ENCODE measurements around the gene VAPB.

VAPB gene

GRCh38 chr20:58377766-58378401 lies 11.1 kb upstream of the VAPB start:
- no peak for DNase-seq (ENCODE audit: low read depth in 2 of 3, low spot score in 1 of 3)

- DNase-seq (ENCODE audit: low read depth in 2 of 3, low spot score in 1 of 3): no peak
Observed at GRCh38 chr20:58378704-58379103, 10.3 kb upstream of the VAPB start.

DNA sequence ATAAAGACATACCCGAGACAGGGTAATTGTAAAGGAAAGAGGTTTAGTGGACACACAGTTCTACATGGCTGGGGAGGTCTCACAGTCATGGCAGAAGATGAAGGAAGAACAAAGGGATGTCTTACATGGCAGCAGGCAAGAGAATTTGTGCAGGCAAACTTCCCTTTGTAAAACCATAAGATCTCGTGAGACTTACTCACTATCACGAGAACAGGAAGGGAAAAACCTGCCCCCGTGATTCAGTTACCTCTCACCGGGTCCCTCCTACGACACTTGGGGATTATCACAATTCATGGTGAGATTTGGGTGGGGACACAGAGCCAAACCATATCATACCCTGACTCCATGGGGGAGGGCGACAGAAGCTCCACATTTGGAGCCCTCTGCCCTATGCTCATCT lies 7.4 kb upstream of the VAPB start:
- DNase-seq (ENCODE audit: low read depth in 2 of 3, low spot score in 1 of 3): no peak

GRCh38 chr20:58382096-58382495 lies 6.9 kb upstream of the VAPB start:
- DNase-seq (ENCODE audit: low read depth in 2 of 3, low spot score in 1 of 3): no peak

- no peak for DNase-seq (ENCODE audit: low read depth in 2 of 3, low spot score in 1 of 3)
Observed at GRCh38 chr20:58384821-58385220, 4.2 kb upstream of the VAPB start.

GRCh38 chr20:58388028-58388601 lies 914 bp upstream of the VAPB start:
- DNase-seq (ENCODE audit: low read depth in 2 of 3, low spot score in 1 of 3): no peak

DNA sequence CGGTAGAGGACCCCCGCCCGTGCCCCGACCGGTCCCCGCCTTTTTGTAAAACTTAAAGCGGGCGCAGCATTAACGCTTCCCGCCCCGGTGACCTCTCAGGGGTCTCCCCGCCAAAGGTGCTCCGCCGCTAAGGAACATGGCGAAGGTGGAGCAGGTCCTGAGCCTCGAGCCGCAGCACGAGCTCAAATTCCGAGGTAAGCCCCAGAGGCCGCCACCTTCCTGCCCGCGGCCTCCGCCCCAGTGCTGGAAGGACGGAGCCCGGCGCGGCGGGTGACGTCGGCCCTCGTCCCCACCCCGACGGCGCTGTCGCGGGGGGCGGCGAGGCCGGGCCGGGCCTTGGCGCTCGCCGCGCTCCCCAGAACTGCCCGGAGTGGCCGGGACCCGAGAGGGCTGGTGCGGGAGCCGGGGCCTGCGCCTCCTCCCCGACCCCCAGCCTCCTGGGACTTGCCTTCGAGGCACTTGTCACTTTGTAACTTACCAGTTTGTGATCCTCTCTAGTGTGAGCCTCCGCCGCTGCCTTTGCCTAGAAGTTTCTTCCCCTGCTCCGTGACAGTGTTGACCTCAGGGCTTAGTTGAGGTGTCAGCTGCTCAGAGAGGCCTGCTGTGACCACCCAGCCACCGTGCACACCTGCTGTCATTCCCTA lies 417 bp downstream of the VAPB start:
- peak in 2 of 3 donors; percentile 5 to 6 for DNase-seq (ENCODE audit: low read depth in 2 of 3, low spot score in 1 of 3)

DNA sequence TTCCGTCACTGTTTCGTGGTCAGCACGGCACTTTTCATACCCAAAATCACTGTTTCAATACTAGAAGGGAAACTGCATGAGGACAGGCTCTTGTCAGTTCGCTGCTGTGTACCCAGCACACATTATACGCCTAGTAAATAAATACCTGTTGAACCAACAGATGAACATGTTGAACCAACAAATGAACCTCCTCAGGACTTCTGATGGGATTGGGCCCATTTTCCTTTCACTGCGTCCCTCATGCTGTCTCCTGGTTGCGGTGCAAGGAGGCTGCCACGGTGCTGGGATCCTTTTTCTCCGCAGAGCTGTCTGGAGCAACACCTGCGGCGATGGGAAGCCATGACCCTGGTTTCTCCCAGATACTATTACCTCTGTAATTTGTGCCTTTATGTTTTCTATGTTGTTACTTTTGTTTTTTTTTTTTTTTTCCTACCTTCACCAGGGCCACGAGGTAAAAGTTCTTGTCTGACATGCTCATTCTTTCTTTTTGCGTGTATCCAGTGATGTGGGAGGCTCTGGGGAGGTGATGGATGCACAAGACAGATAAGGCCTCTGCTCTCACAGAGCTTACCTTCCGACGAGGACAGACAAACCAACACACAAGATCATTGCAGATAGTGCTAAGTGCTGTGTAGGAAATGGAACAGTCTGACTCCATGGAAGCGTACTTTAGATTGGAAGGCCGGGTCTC lies 1.1 kb downstream of the VAPB start:
- no peak for DNase-seq (ENCODE audit: low read depth in 2 of 3, low spot score in 1 of 3)

GRCh38 chr20:58390659-58391035 lies 1.6 kb downstream of the VAPB start:
- DNase-seq (ENCODE audit: low read depth in 2 of 3, low spot score in 1 of 3): no peak

DNA sequence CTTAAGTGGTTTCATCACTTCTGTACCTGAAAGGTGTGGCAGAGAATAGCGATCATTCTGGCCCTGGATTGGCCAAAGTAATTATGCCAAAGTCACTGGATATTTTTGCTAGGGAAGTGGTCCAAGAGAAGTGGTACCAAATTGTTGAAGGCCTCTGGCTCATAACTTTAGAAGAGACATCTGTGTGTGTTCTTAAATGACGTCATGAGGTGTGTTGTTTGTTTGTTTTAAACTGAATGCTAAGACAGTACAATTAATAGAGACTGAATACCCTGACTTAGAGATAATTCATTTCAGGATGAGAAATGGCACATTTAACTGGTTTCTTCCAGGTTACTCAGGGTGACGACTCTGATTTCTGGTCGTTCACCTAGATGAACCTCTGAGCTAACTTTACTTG lies 3.3 kb downstream of the VAPB start:
- no peak for DNase-seq (ENCODE audit: low read depth in 2 of 3, low spot score in 1 of 3)

DNA sequence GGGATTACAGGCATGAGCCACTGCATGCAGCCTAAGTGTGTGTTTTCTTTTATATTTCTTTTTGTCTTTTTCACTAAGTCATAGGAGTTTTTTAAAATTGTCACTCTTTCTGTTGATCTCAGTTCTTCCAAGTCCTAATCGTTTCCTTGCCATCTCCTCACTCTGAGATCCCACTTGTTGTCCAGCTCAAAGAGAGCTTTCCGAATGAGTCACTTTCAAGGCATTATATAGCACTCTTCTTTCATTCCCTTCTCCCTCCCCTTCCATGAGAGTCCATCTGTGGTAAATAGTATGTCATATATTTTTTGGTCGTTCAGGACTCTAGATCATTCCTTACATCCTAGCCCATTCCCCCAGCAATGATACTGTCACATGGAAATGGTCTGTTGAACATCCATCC lies 4.3 kb downstream of the VAPB start:
- DNase-seq (ENCODE audit: low read depth in 2 of 3, low spot score in 1 of 3): no peak

GRCh38 chr20:58394801-58395200 lies 5.8 kb downstream of the VAPB start:
- no peak for DNase-seq (ENCODE audit: low read depth in 2 of 3, low spot score in 1 of 3)

DNA sequence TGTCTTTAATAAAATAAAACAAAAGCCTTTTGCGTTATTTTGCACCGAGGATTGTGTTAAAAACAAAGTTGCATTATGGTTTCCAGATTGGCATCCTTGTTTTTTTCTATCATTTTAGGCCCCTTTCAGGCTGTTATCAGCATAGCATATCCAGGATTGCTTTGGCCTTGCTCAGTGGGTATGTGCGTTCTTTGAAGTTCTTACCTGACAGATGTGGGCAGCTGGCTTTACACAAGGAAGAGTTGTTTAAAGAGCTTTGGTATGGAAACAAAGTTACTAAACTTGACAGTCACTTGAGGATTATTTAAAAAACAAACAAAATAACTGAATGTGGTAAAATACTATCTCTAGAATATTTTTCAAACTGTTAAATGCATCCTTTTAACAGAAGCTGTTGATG lies 6.6 kb downstream of the VAPB start:
- no peak for DNase-seq (ENCODE audit: low read depth in 2 of 3, low spot score in 1 of 3)

GRCh38 chr20:58397429-58397828 lies 8.4 kb downstream of the VAPB start:
- DNase-seq (ENCODE audit: low read depth in 2 of 3, low spot score in 1 of 3): no peak

DNA sequence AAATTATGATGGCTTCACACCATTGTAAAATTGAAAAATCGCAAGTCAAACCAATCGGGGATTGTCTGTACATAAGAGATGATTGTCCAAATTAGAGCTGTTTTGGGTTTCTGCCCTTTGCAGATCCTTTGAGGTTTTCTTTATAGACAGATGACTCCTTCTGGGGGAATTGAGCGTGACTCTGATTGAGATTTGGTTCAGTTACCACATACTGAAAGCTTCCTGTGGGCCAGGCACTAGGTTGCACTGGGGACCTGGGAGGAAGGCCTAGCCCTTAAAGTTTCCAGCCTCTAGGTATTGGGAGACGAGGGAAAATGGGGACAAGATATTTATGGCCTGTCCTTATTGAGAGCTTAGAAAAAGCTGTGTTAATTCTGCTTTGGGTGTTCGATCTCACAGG lies 9.2 kb downstream of the VAPB start:
- DNase-seq (ENCODE audit: low read depth in 2 of 3, low spot score in 1 of 3): no peak

- no peak for DNase-seq (ENCODE audit: low read depth in 2 of 3, low spot score in 1 of 3)
Observed at GRCh38 chr20:58399926-58400325, 10.9 kb downstream of the VAPB start.

DNA sequence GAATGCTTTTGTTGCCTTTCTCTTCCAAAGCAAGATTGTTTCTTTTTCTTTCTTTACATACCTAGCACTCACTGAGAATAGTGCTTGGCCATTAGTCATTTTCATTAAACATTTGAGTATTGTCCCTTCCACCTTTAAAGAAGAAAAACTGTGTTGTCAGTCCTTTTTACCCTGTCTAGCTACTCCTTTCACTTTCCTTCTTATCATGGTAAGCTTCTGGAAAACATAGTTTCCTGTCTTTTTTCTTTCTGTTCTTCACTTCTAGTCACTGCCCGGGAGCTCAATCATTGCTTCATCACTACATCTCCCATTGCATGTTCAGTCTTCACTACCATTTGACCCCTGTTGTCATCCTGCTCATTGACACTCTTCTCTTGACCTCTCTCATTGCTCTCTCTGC lies 12.1 kb downstream of the VAPB start:
- no peak for DNase-seq (ENCODE audit: low read depth in 2 of 3, low spot score in 1 of 3)

- DNase-seq (ENCODE audit: low read depth in 2 of 3, low spot score in 1 of 3): no peak
Observed at GRCh38 chr20:58402305-58402704, 13.3 kb downstream of the VAPB start.

DNA sequence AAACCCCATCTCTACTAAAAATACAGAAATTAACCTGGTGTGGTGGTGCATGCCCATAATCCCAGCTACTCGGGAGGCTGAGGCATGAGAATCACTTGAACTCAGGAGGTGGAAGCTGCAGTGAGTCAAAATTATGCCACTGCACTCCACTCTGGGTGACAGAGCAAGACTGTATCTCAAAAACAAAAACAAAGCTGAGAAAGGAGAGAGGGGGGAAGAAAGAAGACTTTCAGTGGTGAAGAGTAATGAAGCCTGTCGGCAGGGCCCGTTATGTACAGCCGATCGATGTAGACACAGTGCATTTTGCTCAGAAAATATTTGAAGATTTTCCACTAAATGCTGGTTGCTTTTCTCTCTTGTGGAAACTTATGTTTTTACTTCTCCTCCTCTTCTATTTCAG lies 13.8 kb downstream of the VAPB start:
- DNase-seq (ENCODE audit: low read depth in 2 of 3, low spot score in 1 of 3): no peak

GRCh38 chr20:58403272-58403671 lies 14.2 kb downstream of the VAPB start:
- no peak for DNase-seq (ENCODE audit: low read depth in 2 of 3, low spot score in 1 of 3)

GRCh38 chr20:58405504-58406291 lies 16.7 kb downstream of the VAPB start:
- DNase-seq (ENCODE audit: low read depth in 2 of 3, low spot score in 1 of 3): no peak
